SK-N-MC (cell line): Measurements from ENCODE around the gene WNT6.

ENCODE experiments used
- DNase-seq: peaks from one replicate; pipeline ENCODE4 v3.0.0-alpha.2; 2011; ENCODE audit warnings: low read depth, low spot score
- H3K27ac ChIP-seq: fragments of 200-600 bp; sonication (generic); 2 replicates; pipeline ENCODE4 v1.5.1; 2016; ENCODE audit warnings: mixed run types
- H3K36me3 ChIP-seq: fragments of 200-600 bp; sonication (generic); 2 replicates; pipeline ENCODE4 v1.6.1; 2017; ENCODE audit warnings: antibody characterized with exemption, low read length, mixed read lengths; ENCODE audit not compliant: insufficient read depth
- H3K4me3 ChIP-seq: fragments of 200-600 bp; sonication (generic); 2 replicates; pipeline ENCODE4 v1.5.1; 2016
- H3K9ac ChIP-seq: fragments of 200-600 bp; sonication (generic); 2 replicates; pipeline ENCODE4 v1.8.0; 2017; ENCODE audit warnings: mixed run types, mixed read lengths; ENCODE audit not compliant: insufficient read length
- H3K9me3 ChIP-seq: fragments of 200-600 bp; sonication (generic); 2 replicates; pipeline ENCODE4 v1.6.1; 2017; ENCODE audit warnings: low read depth, mild to moderate bottlenecking, antibody characterized with exemption, low read length, moderate library complexity, mixed read lengths
- EZH2 ChIP-seq: fragments of 200-600 bp; sonication (generic); IDR thresholded peaks from one replicate; pipeline ENCODE4 v1.6.1; 2017; ENCODE audit warnings: antibody characterized with exemption
- FOXP2 ChIP-seq: optimal IDR thresholded peaks from 2 replicates; pipeline ENCODE3; 2011; ENCODE audit warnings: mild to moderate bottlenecking, moderate library complexity; ENCODE audit not compliant: insufficient read depth; ENCODE audit errors: extremely low read length, control extremely low read depth
- POLR2AphosphoS5 ChIP-seq: IDR thresholded peaks from 2 replicates; pipeline ENCODE4 v1.6.1; 2012; ENCODE audit warnings: mild to moderate bottlenecking, low read depth, low read length, borderline replicate concordance

WNT6 gene

GRCh38 chr2:218904176-218904575 is 44.6 kb downstream of the WNT6 start:
- H3K9me3 ChIP-seq, result no peaks in the 10 kb centered on the region
- DNase-seq, result no peak
- H3K4me3 ChIP-seq, result no peak overlapping the region
- H3K9ac ChIP-seq, result no peak overlapping the region
- no peak overlapping the region for H3K27ac ChIP-seq
- no peaks in the 10 kb centered on the region for H3K36me3 ChIP-seq
- no peak for TF ChIP-seq EZH2

- TF ChIP-seq POLR2AphosphoS5 (peak; percentile 67; the same call in 1 of the 2 replicates), EZH2 (no peak)
- no peak overlapping the region for H3K27ac ChIP-seq
- H3K36me3 ChIP-seq, result no peaks in the 10 kb centered on the region
- no peak overlapping the region for H3K9ac ChIP-seq
- no peaks in the 10 kb centered on the region for H3K9me3 ChIP-seq
- no peak for DNase-seq
- peak overlapping the region; percentile 22; the same call in 1 of the 2 replicates for H3K4me3 ChIP-seq
Observed at GRCh38 chr2:218908721-218909619, 49.4 kb downstream of the WNT6 start.

GRCh38 chr2:218910741-218911140 is 51.1 kb downstream of the WNT6 start:
- TF ChIP-seq EZH2 (no peak), POLR2AphosphoS5 (no peak), FOXP2 (no peak)
- Histone ChIP-seq H3K9ac (no peak overlapping the region), H3K4me3 (no peak overlapping the region), H3K27ac (no peak overlapping the region), H3K36me3 (no peaks in the 10 kb centered on the region), H3K9me3 (no peaks in the 10 kb centered on the region)
- DNase-seq, result no peak

- Histone ChIP-seq H3K4me3 (no peak overlapping the region), H3K9me3 (no peaks in the 10 kb centered on the region), H3K27ac (no peak overlapping the region), H3K9ac (no peak overlapping the region), H3K36me3 (no peaks in the 10 kb centered on the region)
- DNase-seq, result no peak
- TF ChIP-seq EZH2, result no peak
- no peak for TF ChIP-seq POLR2AphosphoS5
- TF ChIP-seq FOXP2, result no peak
Observed at GRCh38 chr2:218920504-218920903, 60.9 kb downstream of the WNT6 start.
